OCI-LY7 (cell line): Measurements from ENCODE around the gene ZBTB44.

Experiments used
- CTCF ChIP-seq: fragments of 200-600 bp; sonication (generic); conservative IDR thresholded peaks from 2 replicates; pipeline ENCODE4 v1.5.1; 2014; ENCODE audit warnings: mild to moderate bottlenecking, antibody characterized with exemption, low read length, moderate library complexity, mixed read lengths
- EZH2phosphoT487 ChIP-seq: fragments of 200-600 bp; sonication (generic); IDR thresholded peaks from 2 replicates; pipeline ENCODE4 v1.6.1; 2018; ENCODE audit warnings: low read depth, borderline replicate concordance, mild to moderate bottlenecking, mixed run types, antibody characterized with exemption, low read length, moderate library complexity, mixed read lengths

GRCh38 chr11:130211144-130211543 lies 103.6 kb downstream of the ZBTB44 start:
- TF ChIP-seq CTCF = no peak
- TF ChIP-seq EZH2phosphoT487 = no peak
